HFFc6 (cell line): ENCODE measurements around the gene TOMT. TPM values are rescaled to one million over a fixed set of nuclear protein-coding genes. Genes with fewer than 3 reads are reported as not detected.
A peak's percentile ranks its signal among the peaks of the same experiment; 100 is the strongest.

Experiments used
- DNase-seq: peaks from one replicate; pipeline ENCODE4 v3.0.0-alpha.2; 2018
- H3K27ac Mint-ChIP-seq: 2 replicates; pipeline ENCODE4 v1.8.0; 2020; ENCODE audit warnings: mild to moderate bottlenecking, mixed read lengths
- H3K27me3 Mint-ChIP-seq: 2 replicates; pipeline ENCODE4 v1.8.0; 2021; ENCODE audit warnings: mild to moderate bottlenecking, moderate library complexity, mixed read lengths; ENCODE audit not compliant: insufficient read depth
- H3K36me3 Mint-ChIP-seq: 2 replicates; pipeline ENCODE4 v1.8.0; 2021; ENCODE audit warnings: low read depth, mixed read lengths
- H3K4me1 Mint-ChIP-seq: 2 replicates; pipeline ENCODE4 v1.8.0; 2020; ENCODE audit warnings: low read depth, mixed read lengths
- H3K4me3 Mint-ChIP-seq: 2 replicates; pipeline ENCODE4 v1.8.0; 2020; ENCODE audit warnings: mild to moderate bottlenecking, moderate library complexity, mixed read lengths
- H3K9me3 Mint-ChIP-seq: 2 replicates; pipeline ENCODE4 v1.8.0; 2020; ENCODE audit warnings: mild to moderate bottlenecking, mixed read lengths
- total RNA-seq, 6 experiments: library from RNA; stranded (reverse); fragmentation: NEBNext Ultra II Directional; extraction: Animal tissue kit (Norgen Biotek cat#: 25700); gene quantifications; 2 replicates in 1 of 6; 3 replicates in 5 of 6; pipeline ENCODE4 v1.2.3, GENCODE V29; 2021
- TF ChIP-seq, protein P1 (sequence below): fragments of 200-600 bp; sonication (generic); IDR thresholded peaks from 2 replicates; pipeline ENCODE4 v1.5.0; 2021; ENCODE audit warnings: antibody characterized with exemption, mild to moderate bottlenecking

TOMT gene
- total RNA-seq, 6 experiments from 2014 or later: not detected

GRCh38 chr11:72067676-72068075 is 38.0 kb upstream of the TOMT start:
- peaks cover 69% of the 10 kb centered on the region for H3K4me1 Mint-ChIP-seq
- TF ChIP-seq, protein P1, sequence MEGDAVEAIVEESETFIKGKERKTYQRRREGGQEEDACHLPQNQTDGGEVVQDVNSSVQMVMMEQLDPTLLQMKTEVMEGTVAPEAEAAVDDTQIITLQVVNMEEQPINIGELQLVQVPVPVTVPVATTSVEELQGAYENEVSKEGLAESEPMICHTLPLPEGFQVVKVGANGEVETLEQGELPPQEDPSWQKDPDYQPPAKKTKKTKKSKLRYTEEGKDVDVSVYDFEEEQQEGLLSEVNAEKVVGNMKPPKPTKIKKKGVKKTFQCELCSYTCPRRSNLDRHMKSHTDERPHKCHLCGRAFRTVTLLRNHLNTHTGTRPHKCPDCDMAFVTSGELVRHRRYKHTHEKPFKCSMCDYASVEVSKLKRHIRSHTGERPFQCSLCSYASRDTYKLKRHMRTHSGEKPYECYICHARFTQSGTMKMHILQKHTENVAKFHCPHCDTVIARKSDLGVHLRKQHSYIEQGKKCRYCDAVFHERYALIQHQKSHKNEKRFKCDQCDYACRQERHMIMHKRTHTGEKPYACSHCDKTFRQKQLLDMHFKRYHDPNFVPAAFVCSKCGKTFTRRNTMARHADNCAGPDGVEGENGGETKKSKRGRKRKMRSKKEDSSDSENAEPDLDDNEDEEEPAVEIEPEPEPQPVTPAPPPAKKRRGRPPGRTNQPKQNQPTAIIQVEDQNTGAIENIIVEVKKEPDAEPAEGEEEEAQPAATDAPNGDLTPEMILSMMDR: no peak
- H3K36me3 Mint-ChIP-seq: peaks cover 15% of the 10 kb centered on the region; the same call in 1 of the 2 replicates
- H3K9me3 Mint-ChIP-seq: no peaks in the 10 kb centered on the region
- H3K27me3 Mint-ChIP-seq: peaks cover 4% of the 10 kb centered on the region; the same call in 1 of the 2 replicates
- DNase-seq: no peak
- H3K27ac Mint-ChIP-seq: peak overlapping the region; percentile 70
- peak overlapping the region; percentile 26; the same call in 1 of the 2 replicates for H3K4me3 Mint-ChIP-seq

GRCh38 chr11:72069200-72069599 is 36.5 kb upstream of the TOMT start:
- TF ChIP-seq, protein P1: no peak
- Mint-ChIP-seq H3K9me3 (no peaks in the 10 kb centered on the region), H3K36me3 (peaks cover 21% of the 10 kb centered on the region; the same call in 1 of the 2 replicates), H3K27ac (peak overlapping the region; percentile 94), H3K4me1 (peaks cover 81% of the 10 kb centered on the region), H3K4me3 (peak overlapping the region; percentile 80), H3K27me3 (peaks cover 4% of the 10 kb centered on the region; the same call in 1 of the 2 replicates)
- no peak for DNase-seq

- peak overlapping the region; percentile 80 for H3K4me3 Mint-ChIP-seq
- H3K36me3 Mint-ChIP-seq: peaks cover 21% of the 10 kb centered on the region; the same call in 1 of the 2 replicates
- no peaks in the 10 kb centered on the region for H3K9me3 Mint-ChIP-seq
- DNase-seq: peak; percentile 86
- H3K27me3 Mint-ChIP-seq: peaks cover 3% of the 10 kb centered on the region; the same call in 1 of the 2 replicates
- TF ChIP-seq, protein P1: no peak
- H3K27ac Mint-ChIP-seq: peak overlapping the region; percentile 94
- H3K4me1 Mint-ChIP-seq: peaks cover 81% of the 10 kb centered on the region
Observed at GRCh38 chr11:72069787-72070251, 35.9 kb upstream of the TOMT start.

DNA sequence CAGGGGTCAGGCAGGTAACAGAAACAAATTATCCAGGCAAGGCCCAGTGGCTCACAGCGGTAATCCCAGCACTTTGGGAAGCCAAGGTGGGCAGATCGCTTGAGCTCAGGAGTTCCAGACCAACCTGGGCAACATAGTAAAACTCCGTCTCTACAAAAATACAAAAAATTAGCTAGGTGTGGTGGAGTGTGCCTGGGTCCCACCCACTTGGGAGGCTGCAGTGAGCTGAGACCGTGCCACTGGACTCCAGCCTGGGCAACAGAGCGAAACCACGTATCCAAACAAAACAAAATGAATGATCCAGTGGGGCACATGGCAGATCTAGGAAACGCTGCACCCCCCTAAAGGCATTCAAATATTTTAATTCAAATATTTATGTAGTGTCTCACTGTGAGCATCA is 35.2 kb upstream of the TOMT start:
- peak overlapping the region; percentile 94 for H3K27ac Mint-ChIP-seq
- peaks cover 21% of the 10 kb centered on the region; the same call in 1 of the 2 replicates for H3K36me3 Mint-ChIP-seq
- peak overlapping the region; percentile 80 for H3K4me3 Mint-ChIP-seq
- TF ChIP-seq, protein P1: no peak
- peaks cover 86% of the 10 kb centered on the region for H3K4me1 Mint-ChIP-seq
- H3K27me3 Mint-ChIP-seq: peaks cover 3% of the 10 kb centered on the region; the same call in 1 of the 2 replicates
- no peaks in the 10 kb centered on the region for H3K9me3 Mint-ChIP-seq
- no peak for DNase-seq

DNA sequence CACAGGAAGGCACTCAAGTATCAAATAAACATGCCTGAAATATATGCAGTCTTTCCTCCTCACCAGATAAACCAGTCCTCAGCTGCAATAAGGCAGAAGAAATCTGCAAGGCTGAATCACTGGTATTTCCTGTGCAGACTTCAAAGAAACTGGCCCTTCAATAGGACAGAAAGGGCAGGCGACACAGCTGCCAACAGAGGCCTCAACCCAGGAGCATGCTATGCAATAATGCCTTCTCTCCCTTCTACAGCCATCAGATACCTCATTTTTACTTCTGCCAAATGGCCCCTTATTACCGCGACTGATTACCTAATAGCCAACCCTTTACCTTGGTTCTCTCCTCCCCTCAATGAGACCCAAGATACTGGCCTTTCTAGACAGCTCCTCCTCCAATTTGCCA is 33.4 kb upstream of the TOMT start:
- H3K9me3 Mint-ChIP-seq: no peaks in the 10 kb centered on the region
- H3K27me3 Mint-ChIP-seq: peaks cover 1% of the 10 kb centered on the region
- H3K4me3 Mint-ChIP-seq: peak overlapping the region; percentile 52
- peak; percentile 82 for DNase-seq
- peaks cover 84% of the 10 kb centered on the region for H3K4me1 Mint-ChIP-seq
- peak overlapping the region; percentile 94 for H3K27ac Mint-ChIP-seq
- TF ChIP-seq, protein P1: no peak
- H3K36me3 Mint-ChIP-seq: peaks cover 29% of the 10 kb centered on the region; the same call in 1 of the 2 replicates
